ENCODE results near the gene SMG1. TPM values are rescaled to one million over a fixed set of nuclear protein-coding genes. Genes with fewer than 3 reads are reported as not detected.
A peak's percentile ranks its signal among the peaks of the same experiment; 100 is the strongest.
"Not testable (repeated sequence)": the region's sequence is repeated elsewhere in the genome, so short reads cannot be mapped to it uniquely, and the experiment has no call there.

SMG1 gene
- 10 to 100 TPM in 1 of 2 donors, 1 to 10 TPM in 1; 9.2 to 15.0 TPM for polyA plus RNA-seq

GRCh38 chr16:18925986-18926865 is at the start of gene SMG1:
SMG1 (minus strand) TSS chr16:18926408; CDS start chr16:18926041, 367 bp downstream.
- H3K27me3 ChIP-seq (ENCODE audit: control insufficient read depth in 1 of 2, insufficient read depth in 2 of 2, low read length in 2 of 2); H3K36me3 ChIP-seq (ENCODE audit: control insufficient read depth in 2 of 2, insufficient read depth in 2 of 2, low read length in 1 of 2); H3K9me3 ChIP-seq (ENCODE audit: control insufficient read depth in 2 of 2, insufficient read depth in 1 of 2, low read depth in 1 of 2, low read length in 1 of 2); H3K4me1 ChIP-seq (ENCODE audit: control insufficient read depth in 2 of 2, insufficient read depth in 2 of 2, low read length in 1 of 2): not testable (repeated sequence)
- WGBS, 2 donors: 0% methylated on average over 75 to 104 of the region's 104 CpGs
- Histone ChIP-seq H3K4me3 (ENCODE audit: low read depth in 1 of 2, low read length in 2 of 2) (peak within 1 kb of the TSS; percentile 70 to 82), H3K27ac (ENCODE audit: low read depth in 2 of 2, low read length in 1 of 2) (peak within 1 kb of the TSS; percentile 98 to 99)

GRCh38 chr16:18975109-18975508 is 48.9 kb upstream of the SMG1 start:
- Histone ChIP-seq H3K9me3 (ENCODE audit: control insufficient read depth in 2 of 2, insufficient read depth in 1 of 2, low read depth in 1 of 2, low read length in 1 of 2) (no peaks in the 10 kb centered on the region), H3K4me1 (ENCODE audit: control insufficient read depth in 2 of 2, insufficient read depth in 2 of 2, low read length in 1 of 2) (no peaks in the 10 kb centered on the region), H3K27me3 (ENCODE audit: control insufficient read depth in 1 of 2, insufficient read depth in 2 of 2, low read length in 2 of 2) (no peaks in the 10 kb centered on the region), H3K4me3 (ENCODE audit: low read depth in 1 of 2, low read length in 2 of 2) (no peak overlapping the region), H3K36me3 (ENCODE audit: control insufficient read depth in 2 of 2, insufficient read depth in 2 of 2, low read length in 1 of 2) (no peaks in the 10 kb centered on the region), H3K27ac (ENCODE audit: low read depth in 2 of 2, low read length in 1 of 2) (no peak overlapping the region)
- WGBS, 2 donors: 53% methylated on average over 3 of the region's 3 CpGs

- Histone ChIP-seq H3K36me3 (ENCODE audit: control insufficient read depth in 2 of 2, insufficient read depth in 2 of 2, low read length in 1 of 2) (no peaks in the 10 kb centered on the region), H3K4me3 (ENCODE audit: low read depth in 1 of 2, low read length in 2 of 2) (no peak overlapping the region), H3K4me1 (ENCODE audit: control insufficient read depth in 2 of 2, insufficient read depth in 2 of 2, low read length in 1 of 2) (no peaks in the 10 kb centered on the region), H3K9me3 (ENCODE audit: control insufficient read depth in 2 of 2, insufficient read depth in 1 of 2, low read depth in 1 of 2, low read length in 1 of 2) (no peaks in the 10 kb centered on the region), H3K27me3 (ENCODE audit: control insufficient read depth in 1 of 2, insufficient read depth in 2 of 2, low read length in 2 of 2) (no peaks in the 10 kb centered on the region), H3K27ac (ENCODE audit: low read depth in 2 of 2, low read length in 1 of 2) (no peak overlapping the region)
- WGBS, 2 donors: 64 to 71% methylated on average over 4 of the region's 4 CpGs
Measured at GRCh38 chr16:18969855-18970240, 43.6 kb upstream of the SMG1 start.

- peak overlapping the region in 1 of 2 donors; percentile 19 for H3K4me3 ChIP-seq (ENCODE audit: low read depth in 1 of 2, low read length in 2 of 2)
- 24 to 27% methylated on average over 18 of the region's 18 CpGs for WGBS, 2 donors
- no peak overlapping the region for H3K27ac ChIP-seq (ENCODE audit: low read depth in 2 of 2, low read length in 1 of 2)
- H3K9me3 ChIP-seq (ENCODE audit: control insufficient read depth in 2 of 2, insufficient read depth in 1 of 2, low read depth in 1 of 2, low read length in 1 of 2): no peaks in the 10 kb centered on the region
- no peaks in the 10 kb centered on the region for H3K27me3 ChIP-seq (ENCODE audit: control insufficient read depth in 1 of 2, insufficient read depth in 2 of 2, low read length in 2 of 2)
- H3K4me1 ChIP-seq (ENCODE audit: control insufficient read depth in 2 of 2, insufficient read depth in 2 of 2, low read length in 1 of 2): no peaks in the 10 kb centered on the region
- no peaks in the 10 kb centered on the region for H3K36me3 ChIP-seq (ENCODE audit: control insufficient read depth in 2 of 2, insufficient read depth in 2 of 2, low read length in 1 of 2)
Measured at GRCh38 chr16:18969050-18969854, 43.0 kb upstream of the SMG1 start.

- 91 to 95% methylated on average over 5 of the region's 5 CpGs for WGBS, 2 donors
- H3K27me3 ChIP-seq (ENCODE audit: control insufficient read depth in 1 of 2, insufficient read depth in 2 of 2, low read length in 2 of 2): no peaks in the 10 kb centered on the region
- H3K36me3 ChIP-seq (ENCODE audit: control insufficient read depth in 2 of 2, insufficient read depth in 2 of 2, low read length in 1 of 2): no peaks in the 10 kb centered on the region
- H3K9me3 ChIP-seq (ENCODE audit: control insufficient read depth in 2 of 2, insufficient read depth in 1 of 2, low read depth in 1 of 2, low read length in 1 of 2): no peaks in the 10 kb centered on the region
- no peak overlapping the region for H3K4me3 ChIP-seq (ENCODE audit: low read depth in 1 of 2, low read length in 2 of 2)
- no peak overlapping the region for H3K27ac ChIP-seq (ENCODE audit: low read depth in 2 of 2, low read length in 1 of 2)
- peaks cover 0 to 4% of the 10 kb centered on the region in 2 donors for H3K4me1 ChIP-seq (ENCODE audit: control insufficient read depth in 2 of 2, insufficient read depth in 2 of 2, low read length in 1 of 2)
Measured at GRCh38 chr16:18966791-18967190, 40.6 kb upstream of the SMG1 start.

GRCh38 chr16:18965555-18965954 is 39.3 kb upstream of the SMG1 start:
- H3K27me3 ChIP-seq (ENCODE audit: control insufficient read depth in 1 of 2, insufficient read depth in 2 of 2, low read length in 2 of 2): no peaks in the 10 kb centered on the region
- H3K4me3 ChIP-seq (ENCODE audit: low read depth in 1 of 2, low read length in 2 of 2): no peak overlapping the region
- H3K27ac ChIP-seq (ENCODE audit: low read depth in 2 of 2, low read length in 1 of 2): no peak overlapping the region
- H3K36me3 ChIP-seq (ENCODE audit: control insufficient read depth in 2 of 2, insufficient read depth in 2 of 2, low read length in 1 of 2): no peaks in the 10 kb centered on the region
- H3K4me1 ChIP-seq (ENCODE audit: control insufficient read depth in 2 of 2, insufficient read depth in 2 of 2, low read length in 1 of 2): peaks cover 0 to 8% of the 10 kb centered on the region in 2 donors
- no peaks in the 10 kb centered on the region for H3K9me3 ChIP-seq (ENCODE audit: control insufficient read depth in 2 of 2, insufficient read depth in 1 of 2, low read depth in 1 of 2, low read length in 1 of 2)
- WGBS, 2 donors: 73 to 82% methylated on average over 5 of the region's 5 CpGs

GRCh38 chr16:18959031-18959505 is 32.9 kb upstream of the SMG1 start:
- Histone ChIP-seq H3K4me3 (ENCODE audit: low read depth in 1 of 2, low read length in 2 of 2) (no peak overlapping the region), H3K9me3 (ENCODE audit: control insufficient read depth in 2 of 2, insufficient read depth in 1 of 2, low read depth in 1 of 2, low read length in 1 of 2) (no peaks in the 10 kb centered on the region), H3K27me3 (ENCODE audit: control insufficient read depth in 1 of 2, insufficient read depth in 2 of 2, low read length in 2 of 2) (no peaks in the 10 kb centered on the region), H3K36me3 (ENCODE audit: control insufficient read depth in 2 of 2, insufficient read depth in 2 of 2, low read length in 1 of 2) (no peaks in the 10 kb centered on the region), H3K27ac (ENCODE audit: low read depth in 2 of 2, low read length in 1 of 2) (peak overlapping the region; percentile 26 to 72), H3K4me1 (ENCODE audit: control insufficient read depth in 2 of 2, insufficient read depth in 2 of 2, low read length in 1 of 2) (peaks cover 0 to 8% of the 10 kb centered on the region in 2 donors)
- 37 to 53% methylated on average over 2 of the region's 2 CpGs for WGBS, 2 donors

GRCh38 chr16:18958621-18959029 is 32.4 kb upstream of the SMG1 start:
- no peaks in the 10 kb centered on the region for H3K36me3 ChIP-seq (ENCODE audit: control insufficient read depth in 2 of 2, insufficient read depth in 2 of 2, low read length in 1 of 2)
- H3K27me3 ChIP-seq (ENCODE audit: control insufficient read depth in 1 of 2, insufficient read depth in 2 of 2, low read length in 2 of 2): no peaks in the 10 kb centered on the region
- peak overlapping the region in 1 of 2 donors; percentile 72 for H3K27ac ChIP-seq (ENCODE audit: low read depth in 2 of 2, low read length in 1 of 2)
- H3K4me3 ChIP-seq (ENCODE audit: low read depth in 1 of 2, low read length in 2 of 2): no peak overlapping the region
- peaks cover 0 to 8% of the 10 kb centered on the region in 2 donors for H3K4me1 ChIP-seq (ENCODE audit: control insufficient read depth in 2 of 2, insufficient read depth in 2 of 2, low read length in 1 of 2)
- no peaks in the 10 kb centered on the region for H3K9me3 ChIP-seq (ENCODE audit: control insufficient read depth in 2 of 2, insufficient read depth in 1 of 2, low read depth in 1 of 2, low read length in 1 of 2)
- WGBS, 2 donors: 48 to 56% methylated on average over 2 of the region's 2 CpGs

- not testable (repeated sequence) for H3K4me3 ChIP-seq (ENCODE audit: low read depth in 1 of 2, low read length in 2 of 2)
Measured at GRCh38 chr16:18956658-18957241, 30.5 kb upstream of the SMG1 start.

More at GRCh38 chr16:18956658-18957241, 30.5 kb upstream of the SMG1 start:
- WGBS, 2 donors: 69 to 72% methylated on average over 6 of the region's 6 CpGs
- not testable (repeated sequence) for H3K27ac ChIP-seq (ENCODE audit: low read depth in 2 of 2, low read length in 1 of 2); H3K27me3 ChIP-seq (ENCODE audit: control insufficient read depth in 1 of 2, insufficient read depth in 2 of 2, low read length in 2 of 2); H3K36me3 ChIP-seq (ENCODE audit: control insufficient read depth in 2 of 2, insufficient read depth in 2 of 2, low read length in 1 of 2); H3K9me3 ChIP-seq (ENCODE audit: control insufficient read depth in 2 of 2, insufficient read depth in 1 of 2, low read depth in 1 of 2, low read length in 1 of 2); H3K4me1 ChIP-seq (ENCODE audit: control insufficient read depth in 2 of 2, insufficient read depth in 2 of 2, low read length in 1 of 2)
